GM19043 (cell line): ENCODE measurements around the gene LCP1.

Experiments used
- ATAC-seq: cut with Tn5 transposase; IDR thresholded peaks from one replicate; pipeline ENCODE4 v1.9.1; 2021; ENCODE audit warnings: low read depth; ENCODE audit not compliant: unreplicated experiment

LCP1 gene

GRCh38 chr13:46104868-46105267 is 77.1 kb downstream of the LCP1 start, which contains the start of gene CPB2:
TSS of gene CPB2 (minus strand) at chr13:46105033. CDS start at chr13:46105009, 24 bp downstream.
- ATAC-seq, result no peak

DNA sequence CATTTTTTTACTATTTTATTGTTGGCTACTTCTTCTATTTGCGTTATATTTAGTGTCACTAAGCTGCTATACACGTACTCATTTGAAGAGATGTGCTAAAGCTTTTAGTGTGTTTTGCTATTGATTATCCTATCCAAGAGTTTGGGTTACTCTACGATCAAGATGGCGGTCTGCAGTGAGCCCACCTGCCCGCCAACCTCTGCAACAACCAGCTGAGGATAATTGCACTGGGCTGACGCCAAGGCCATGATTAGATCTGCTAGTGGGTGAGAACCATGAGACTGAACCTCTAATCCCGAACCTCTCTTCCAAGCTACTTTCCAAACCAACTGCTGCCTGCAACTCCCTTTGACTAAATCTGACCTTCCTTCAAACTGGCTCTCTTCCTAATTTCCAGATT is 78.9 kb downstream of the LCP1 start:
- ATAC-seq, result no peak

DNA sequence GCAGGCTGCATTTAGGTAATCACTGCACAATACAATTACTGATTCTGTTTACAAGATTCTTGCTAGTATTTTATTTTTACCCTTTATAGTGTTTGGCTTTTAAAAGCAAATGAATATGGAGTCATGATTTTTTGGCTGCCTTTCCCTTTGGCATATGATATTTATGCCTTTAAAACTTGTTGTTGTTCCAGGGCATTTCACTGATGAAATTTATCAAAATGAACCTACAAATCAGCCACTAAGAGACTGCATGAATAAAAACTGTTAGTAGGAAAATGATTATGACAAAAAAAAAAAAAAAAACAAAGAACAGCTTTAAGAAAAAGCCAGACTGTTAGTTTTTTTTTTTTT is 79.7 kb downstream of the LCP1 start:
- no peak for ATAC-seq

DNA sequence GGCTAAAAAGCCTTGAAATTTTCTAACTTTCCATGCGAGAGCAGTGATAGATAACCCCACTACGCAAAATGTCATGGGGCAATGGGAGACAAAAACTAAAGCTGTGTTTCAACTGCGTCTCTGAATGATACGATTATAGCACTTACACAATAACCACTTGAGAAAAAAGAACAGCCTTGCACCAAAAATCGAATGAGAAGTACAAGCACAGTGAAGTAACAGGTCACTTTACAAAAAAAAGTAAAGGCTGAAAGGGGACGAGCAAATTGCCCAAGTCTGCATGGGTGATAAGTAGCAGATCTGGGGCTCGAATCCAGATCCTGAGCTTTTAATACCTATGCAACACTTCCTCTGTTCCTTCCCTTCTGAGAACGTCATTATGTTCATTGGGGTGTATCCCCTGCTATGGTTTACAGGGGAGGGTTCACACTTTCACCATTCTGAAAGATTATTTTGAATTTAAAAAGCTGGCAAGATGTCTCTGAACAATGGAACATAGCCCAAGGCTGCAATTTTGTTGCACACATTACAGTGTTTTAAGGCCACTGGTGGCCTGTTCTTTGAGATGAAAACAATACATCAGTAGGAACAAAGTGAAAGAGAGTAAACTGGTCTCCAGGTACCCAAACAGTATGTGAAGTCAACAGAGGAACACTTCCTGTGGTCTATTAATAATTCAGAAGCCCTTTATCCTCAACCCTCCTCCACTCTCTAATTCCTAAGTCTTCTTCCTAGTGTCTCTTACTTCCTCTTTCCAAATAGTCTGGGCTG is 80.3 kb downstream of the LCP1 start:
- no peak for ATAC-seq

- ATAC-seq, result no peak
These were observed 81.0 kb downstream of the LCP1 start for GRCh38 chr13:46101002-46101401.

DNA sequence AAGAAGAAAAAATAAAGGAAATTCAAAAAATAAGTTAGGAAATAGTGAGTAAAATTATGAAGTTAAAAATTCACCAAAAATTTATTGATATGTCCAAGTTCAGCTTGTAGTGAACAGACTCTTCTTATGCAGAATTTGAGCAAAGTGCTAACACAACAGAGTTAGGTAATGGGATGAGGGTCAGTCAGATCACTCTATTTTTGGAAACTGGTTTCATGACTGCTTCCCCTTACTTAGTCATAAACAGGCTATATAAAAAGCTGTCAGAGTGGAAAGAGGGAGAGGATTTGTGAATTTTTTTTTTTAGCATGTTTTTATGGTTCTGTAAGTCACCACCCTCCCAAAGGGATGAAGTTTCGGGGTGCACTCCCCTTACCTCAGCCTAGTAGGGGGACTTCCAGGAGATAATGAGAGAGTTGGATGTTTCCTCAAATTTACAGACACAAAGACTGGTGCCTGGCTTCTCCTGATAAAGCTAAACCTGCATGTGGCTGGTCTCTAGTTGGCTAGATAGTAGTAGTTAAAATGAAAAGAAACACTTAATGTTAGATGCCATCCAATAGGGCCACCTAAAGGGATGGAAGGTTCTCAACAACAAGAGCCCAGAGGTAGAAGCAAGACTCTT is 81.7 kb downstream of the LCP1 start:
- no peak for ATAC-seq

DNA sequence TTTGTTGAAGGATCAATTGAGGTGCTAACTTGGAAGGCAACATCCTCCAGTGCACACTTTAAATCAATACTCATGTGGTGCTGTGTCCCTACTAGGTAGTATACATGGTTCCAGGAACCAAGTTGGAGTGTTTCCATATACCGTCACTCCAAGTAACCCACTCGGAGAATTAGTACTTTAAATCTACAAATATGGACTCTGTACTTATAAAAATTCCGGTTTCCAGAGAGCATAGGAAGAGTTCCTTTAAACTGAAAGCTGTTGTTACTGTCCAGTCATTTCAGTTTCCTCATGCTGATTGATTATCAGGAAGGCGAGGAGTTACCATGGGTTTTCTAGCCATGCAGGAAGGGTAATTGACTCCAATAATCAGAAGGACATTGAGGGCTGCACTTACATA is 84.3 kb downstream of the LCP1 start:
- ATAC-seq, result no peak

DNA sequence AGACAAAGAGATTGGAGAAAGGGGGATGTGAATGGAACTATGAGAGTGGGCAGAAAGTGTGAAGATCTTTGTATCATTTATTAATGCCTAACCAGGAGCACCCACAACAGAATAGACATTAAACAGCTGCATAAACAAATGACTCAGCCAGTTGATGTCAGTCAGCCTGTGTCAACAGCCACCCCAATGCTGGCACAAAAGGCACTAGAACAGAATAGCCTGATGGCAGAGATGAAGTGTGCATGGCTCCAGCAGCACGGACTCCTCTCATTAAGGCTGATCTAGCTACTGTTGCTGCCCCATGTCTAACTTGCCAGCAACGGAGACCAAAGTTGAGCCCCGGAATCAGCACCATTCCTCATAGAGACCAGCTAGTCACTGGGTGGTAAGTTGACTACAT is 85.0 kb downstream of the LCP1 start:
- no peak for ATAC-seq

DNA sequence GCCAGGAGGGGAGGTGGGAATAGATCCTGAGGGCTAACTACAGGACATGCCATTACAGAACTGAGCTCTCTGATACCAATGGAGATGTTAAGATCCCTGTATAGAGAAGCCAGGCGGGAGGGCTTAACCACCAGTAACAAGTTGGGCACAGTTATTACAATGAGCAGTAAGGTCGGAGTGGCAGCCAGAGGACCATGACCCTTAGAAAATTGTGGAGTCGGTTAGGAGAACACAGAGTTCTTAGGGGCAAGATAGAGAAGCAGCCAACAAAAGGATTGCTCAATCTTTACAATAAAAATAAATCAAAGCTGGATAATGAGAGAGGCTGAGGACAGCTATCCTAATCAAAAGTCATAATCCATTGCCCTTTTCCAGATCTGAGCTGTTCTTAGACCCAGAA is 87.5 kb downstream of the LCP1 start:
- no peak for ATAC-seq

- no peak for ATAC-seq
These were observed 93.0 kb downstream of the LCP1 start for GRCh38 chr13:46088821-46089562.

DNA sequence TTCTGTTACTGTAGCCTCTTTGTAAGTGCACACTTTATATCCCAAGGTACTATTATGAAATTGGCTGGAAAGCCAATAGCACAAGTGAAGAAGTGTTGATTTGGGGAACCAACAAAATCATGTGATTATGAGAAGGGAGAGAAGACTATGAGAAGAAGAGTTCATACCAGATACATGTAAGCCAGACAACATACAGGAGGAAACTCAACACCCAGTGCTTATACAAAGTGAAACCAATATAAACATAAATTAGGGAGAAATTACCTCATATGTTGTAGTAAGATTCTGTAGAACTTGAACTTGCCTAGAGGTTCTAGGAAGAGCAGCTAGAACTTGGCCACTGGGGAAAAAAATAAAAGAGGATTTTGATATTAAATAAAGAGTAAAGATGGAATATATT is 94.5 kb downstream of the LCP1 start:
- no peak for ATAC-seq

DNA sequence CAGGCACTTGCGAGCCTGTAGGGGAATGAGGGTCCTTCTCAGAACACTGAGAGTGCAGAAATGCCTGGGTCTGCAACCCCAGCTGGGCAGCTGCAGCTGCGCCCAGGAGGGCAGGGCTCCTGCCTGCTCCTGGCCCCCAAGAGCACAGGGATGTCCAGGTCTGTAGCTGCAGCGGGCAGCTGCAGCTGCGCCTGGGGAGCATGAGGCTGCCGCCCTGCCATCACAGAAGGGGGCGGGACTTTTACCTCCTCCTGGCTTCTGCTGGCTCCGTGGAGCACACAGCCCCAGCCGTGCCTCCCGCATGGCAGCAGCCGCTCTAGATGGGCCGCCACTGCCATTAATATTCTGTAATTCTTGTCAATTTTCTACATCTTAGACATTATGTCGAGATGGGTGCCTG is 95.0 kb downstream of the LCP1 start:
- no peak for ATAC-seq

DNA sequence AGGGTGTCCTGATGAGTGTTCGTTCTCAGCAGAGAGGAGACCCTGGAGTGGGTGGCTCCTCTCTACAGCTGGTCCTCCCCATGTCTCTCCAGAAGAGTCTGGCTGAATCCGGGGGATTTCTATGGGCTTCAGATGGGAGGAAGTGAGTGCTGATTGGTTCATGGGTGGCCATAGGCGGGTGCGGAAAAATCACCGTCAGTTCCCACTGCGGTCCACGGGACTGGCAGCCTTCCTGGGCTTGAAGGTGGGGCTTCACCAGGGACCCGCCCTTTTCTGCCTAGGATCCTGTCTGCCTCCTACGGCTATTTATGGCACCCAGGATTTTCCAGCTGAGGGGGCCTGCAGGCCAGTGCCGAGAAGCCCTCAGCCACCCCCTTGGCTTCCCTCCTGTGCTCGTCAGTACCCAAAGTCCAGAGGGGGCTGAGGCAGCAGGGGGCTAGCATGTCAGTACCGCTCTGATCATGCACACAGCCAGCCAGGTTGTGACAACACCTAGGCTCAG is 95.5 kb downstream of the LCP1 start:
- no peak for ATAC-seq

GRCh38 chr13:46085737-46086136 is 96.2 kb downstream of the LCP1 start:
- no peak for ATAC-seq

- ATAC-seq, result no peak
These were observed 99.7 kb downstream of the LCP1 start for GRCh38 chr13:46082324-46082723.

GRCh38 chr13:46079770-46080169 is 102.2 kb downstream of the LCP1 start:
- ATAC-seq, result no peak

DNA sequence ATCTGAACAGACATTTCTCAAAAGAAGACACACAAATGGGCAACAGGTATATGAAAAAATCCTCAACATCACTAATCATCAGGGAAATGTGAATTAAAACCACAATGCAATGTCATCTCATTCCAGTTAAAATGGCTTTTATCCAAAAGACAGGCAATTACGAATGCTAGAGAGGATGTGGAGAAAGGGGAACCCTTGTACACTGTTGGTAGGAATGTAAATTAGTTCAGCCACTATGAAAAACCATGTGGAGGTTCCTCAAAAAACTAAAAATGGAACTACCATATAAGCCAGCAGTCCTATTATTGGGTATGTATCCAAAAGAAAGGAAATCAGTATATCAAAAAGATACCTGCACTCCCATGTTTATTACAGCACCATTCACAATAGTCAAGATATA is 104.7 kb downstream of the LCP1 start:
- no peak for ATAC-seq

- no peak for ATAC-seq
These were observed 105.2 kb downstream of the LCP1 start for GRCh38 chr13:46076827-46077226.
